GM12865 (cell line): Measurements from ENCODE around the gene MYO1D.

Experiments used
- DNase-seq: peaks from one replicate; pipeline ENCODE4 v3.0.0; 2010; ENCODE audit warnings: low read depth
- H3K4me3 ChIP-seq: 2 replicates; pipeline ENCODE4 v1.5.1; 2011; ENCODE audit warnings: mild to moderate bottlenecking, low read depth, low read length, control low read depth
- CTCF ChIP-seq: IDR thresholded peaks from 2 replicates; pipeline ENCODE4 v1.5.1; 2011; ENCODE audit warnings: low read length, control low read depth, low read depth, inconsistent platforms; ENCODE audit not compliant: insufficient read depth; ENCODE audit errors: missing control alignments

Gene MYO1D

DNA sequence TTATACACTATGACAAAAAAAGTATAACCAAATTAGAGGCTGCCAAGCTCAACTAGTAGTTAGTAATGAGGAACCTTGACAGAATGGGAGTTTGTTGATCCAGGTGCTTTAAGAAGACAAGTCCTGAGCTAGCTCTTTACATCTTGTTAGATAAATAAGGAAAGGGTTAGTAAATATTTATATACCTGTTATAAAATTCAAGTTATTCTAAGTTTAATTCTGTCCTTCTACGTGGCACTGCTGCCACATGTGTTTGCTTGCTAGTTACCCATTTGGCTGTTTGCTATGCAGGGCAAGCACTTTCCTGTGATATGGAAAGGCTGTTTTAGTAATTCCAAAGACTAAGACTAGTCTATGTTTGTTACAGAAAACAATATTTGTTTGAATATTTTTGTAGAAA is 180.5 kb downstream of the MYO1D start:
- no peak for DNase-seq
- H3K4me3 ChIP-seq = no peak overlapping the region
- no peak for TF ChIP-seq CTCF

- no peak overlapping the region for H3K4me3 ChIP-seq
- no peak for TF ChIP-seq CTCF
- no peak for DNase-seq
Measured at GRCh38 chr17:32695864-32696263, 181.1 kb downstream of the MYO1D start.

GRCh38 chr17:32693194-32693897 is 183.6 kb downstream of the MYO1D start:
- no peak for DNase-seq
- no peak overlapping the region for H3K4me3 ChIP-seq
- TF ChIP-seq CTCF = no peak

DNA sequence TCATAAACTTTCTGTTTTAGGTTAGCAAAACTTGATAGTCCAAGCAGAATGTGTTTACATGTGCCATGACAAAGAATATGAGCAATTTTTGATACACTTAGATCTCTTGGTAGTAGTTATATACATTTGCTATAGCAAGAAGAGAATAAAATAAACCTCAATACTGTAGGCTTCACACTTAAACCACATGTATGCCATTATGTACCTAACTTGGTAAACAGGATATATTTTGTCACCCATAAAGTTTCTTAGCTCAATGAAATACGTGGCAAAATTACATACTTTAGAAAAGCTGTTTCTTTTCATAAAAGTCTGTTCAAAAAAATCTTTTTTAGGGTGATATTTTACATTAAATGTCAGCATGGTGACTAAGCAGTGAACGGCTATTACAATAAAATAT is 184.7 kb downstream of the MYO1D start:
- no peak for DNase-seq
- no peak for TF ChIP-seq CTCF

DNA sequence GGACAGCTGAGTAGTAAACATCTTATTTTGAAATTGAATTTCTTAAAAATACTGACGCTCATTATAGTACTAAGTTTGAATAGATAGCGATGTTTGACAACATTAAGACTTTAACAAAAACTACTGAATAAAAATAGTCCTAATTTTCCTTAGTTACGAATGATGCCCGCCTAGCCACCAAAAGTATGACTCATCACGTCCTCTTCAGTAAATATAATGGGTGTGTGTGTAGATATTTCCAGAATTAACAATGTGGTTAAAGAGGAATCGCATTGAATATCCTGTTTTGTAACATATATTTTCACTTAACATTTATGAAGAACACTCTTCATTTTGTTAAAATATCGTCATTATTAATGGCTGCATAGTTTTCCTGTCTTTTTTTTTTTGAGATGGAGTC is 187.6 kb downstream of the MYO1D start:
- DNase-seq = no peak
- TF ChIP-seq CTCF = no peak
- H3K4me3 ChIP-seq = no peak overlapping the region

More for the DNA sequence above, 184.7 kb downstream of the MYO1D start:
- no peak overlapping the region for H3K4me3 ChIP-seq

- no peak for TF ChIP-seq CTCF
- DNase-seq = no peak
- no peak overlapping the region for H3K4me3 ChIP-seq
Measured at GRCh38 chr17:32688221-32688620, 188.7 kb downstream of the MYO1D start.
